Panc1 (cell line): ENCODE measurements around the gene HIF1A.

Experiments used
- CTCF ChIP-seq: fragments of 450-650 bp; IDR thresholded peaks from 2 replicates; pipeline ENCODE4 v1.5.1; 2017; ENCODE audit warnings: mild to moderate bottlenecking
- POLR2AphosphoS5 ChIP-seq: IDR thresholded peaks from 2 replicates; pipeline ENCODE4 v1.6.1; 2012; ENCODE audit warnings: mild to moderate bottlenecking, low read depth, low read length, moderate library complexity
- REST ChIP-seq, 2 experiments: IDR thresholded peaks; 2 replicates each; pipeline ENCODE4 v1.6.1; 2011 to 2012; ENCODE audit warnings: low read depth in 2 of 2, control low read depth in 1 of 2, low read length in 1 of 2, mild to moderate bottlenecking in 1 of 2, moderate library complexity in 1 of 2; ENCODE audit not compliant: insufficient read depth in 1 of 2
- SIN3A ChIP-seq: IDR thresholded peaks from 2 replicates; pipeline ENCODE4 v1.6.1; 2012; ENCODE audit warnings: low read depth, mild to moderate bottlenecking, low read length, moderate library complexity, borderline replicate concordance; ENCODE audit not compliant: insufficient read depth
- TCF7L2 ChIP-seq: IDR thresholded peaks from 2 replicates; pipeline ENCODE4 v1.6.1; 2011; ENCODE audit warnings: mild to moderate bottlenecking, low read depth, low read length, inconsistent platforms

GRCh38 chr14:61703342-61704129 lies 8.2 kb downstream of the HIF1A start:
- TF ChIP-seq REST (IDR thresholded peaks at IDR 0.05; ENCODE audit: insufficient read depth in 1 of 2, low read depth in 2 of 2, low read length in 1 of 2) (no peak), CTCF (no peak), POLR2AphosphoS5 (no peak), SIN3A (no peak), TCF7L2 (no peak)
